Keratinocyte (primary cell): Measurements from ENCODE around the gene DTNBP1.

ENCODE experiments used
- CTCF ChIP-seq, 3 experiments: IDR thresholded peaks in 1 of 3; conservative IDR thresholded peaks in 1 of 3; optimal IDR thresholded peaks in 1 of 3; 2 replicates in 2 of 3; 3 replicates in 1 of 3; pipeline versions ENCODE3 to v1.5.1; 2011; ENCODE audit warnings: low read length in 3 of 3, mild to moderate bottlenecking in 3 of 3, moderate library complexity in 2 of 3, control low read depth in 1 of 3, inconsistent platforms in 1 of 3; ENCODE audit not compliant: insufficient read depth in 2 of 3; ENCODE audit errors: extremely low read depth in 1 of 3
- EZH2 ChIP-seq: IDR thresholded peaks from one replicate; pipeline ENCODE4 v1.6.1; 2012; ENCODE audit warnings: inconsistent platforms, mild to moderate bottlenecking, low read length, moderate library complexity

- TF ChIP-seq CTCF (optimal IDR thresholded peaks at IDR 0.05 in 1 of 3, IDR thresholded peaks at IDR 0.05 in 1 of 3, conservative IDR thresholded peaks at IDR 0.05 in 1 of 3; ENCODE audit: extremely low read depth in 1 of 3, insufficient read depth in 2 of 3, low read length in 3 of 3) (no peak), EZH2 (no peak)
Measured at GRCh38 chr6:15513801-15514711, 148.8 kb downstream of the DTNBP1 start.
